Smooth muscle cell (in vitro differentiated cells): ENCODE measurements around the gene PHF12. TPM values are rescaled to one million over a fixed set of nuclear protein-coding genes. Genes with fewer than 3 reads are reported as not detected.

Experiments used
- DNase-seq: peaks from one replicate; lab custom pipeline; 2025; ENCODE audit not compliant: unreplicated experiment; lab: John Stamatoyannopoulos, UW
- H2AFZ ChIP-seq: fragments of 200-600 bp; sonication (generic); 2 replicates; pipeline ENCODE4 v1.6.0; 2016; ENCODE audit warnings: antibody characterized with exemption, low read depth, mild to moderate bottlenecking
- H3F3A ChIP-seq: fragments of 200-600 bp; sonication (generic); 2 replicates; pipeline ENCODE4 v1.6.0; 2017; ENCODE audit warnings: antibody characterized with exemption, low read depth
- H3K27ac ChIP-seq: fragments of 200-600 bp; sonication (generic); 2 replicates; pipeline ENCODE4 v1.5.1; 2016; ENCODE audit warnings: low read depth, mild to moderate bottlenecking
- H3K27me3 ChIP-seq: fragments of 200-600 bp; sonication (generic); 2 replicates; pipeline ENCODE4 v1.6.1; 2016; ENCODE audit warnings: low read depth, mild to moderate bottlenecking
- H3K36me3 ChIP-seq: fragments of 200-600 bp; sonication (generic); 2 replicates; pipeline ENCODE4 v1.5.1; 2016; ENCODE audit warnings: low read depth
- H3K4me1 ChIP-seq: fragments of 200-600 bp; sonication (generic); 2 replicates; pipeline ENCODE4 v1.5.1; 2016; ENCODE audit warnings: low read depth
- H3K4me2 ChIP-seq: fragments of 200-600 bp; sonication (generic); 2 replicates; pipeline ENCODE4 v1.6.0; 2016; ENCODE audit warnings: mild to moderate bottlenecking
- H3K4me3 ChIP-seq: fragments of 200-600 bp; sonication (generic); 2 replicates; pipeline ENCODE4 v1.5.1; 2016; ENCODE audit warnings: mild to moderate bottlenecking
- H3K79me2 ChIP-seq: fragments of 200-600 bp; sonication (generic); 2 replicates; pipeline ENCODE4 v1.6.0; 2016; ENCODE audit warnings: low read depth, mild to moderate bottlenecking
- H3K9ac ChIP-seq: fragments of 200-600 bp; sonication (generic); 2 replicates; pipeline ENCODE4 v1.6.0; 2016; ENCODE audit warnings: low read depth
- H3K9me3 ChIP-seq: fragments of 200-600 bp; sonication (generic); replicated peaks from 2 replicates; pipeline ENCODE4 v1.5.1; 2016; ENCODE audit warnings: low read depth
- H4K20me1 ChIP-seq: fragments of 200-600 bp; sonication (generic); 2 replicates; pipeline ENCODE4 v1.6.0; 2016; ENCODE audit warnings: low read depth
- CTCF ChIP-seq: fragments of 200-600 bp; sonication (generic); IDR thresholded peaks from 2 replicates; pipeline ENCODE4 v1.5.1; 2017; ENCODE audit warnings: borderline replicate concordance, mild to moderate bottlenecking, antibody characterized with exemption; ENCODE audit not compliant: insufficient read depth, poor library complexity, severe bottlenecking
- WGBS: methylation state at CpG from one replicate; pipeline ENCODE4 v1.1.7; 2016; ENCODE audit warnings: low lambda C conversion rate; 5-methylcytosine and 5-hydroxymethylcytosine counted together
- polyA plus RNA-seq: library from polyadenylated mRNA; unstranded; fragments of >200 nt; fragmentation: Nextera tagmentation; extraction: Ambion mirVana; gene quantifications from 2 replicates; pipeline ENCODE4 v1.2.1, GENCODE V29; 2016
- total RNA-seq: library from RNA; depleted of rRNA; stranded (reverse); fragments of >200 nt; gene quantifications from 2 replicates; pipeline ENCODE4 v1.2.3, GENCODE V29; 2014

The PHF12 gene
- total and polyA plus RNA-seq, 2 experiments from 2014 or later = 14.0 to 18.9 TPM

GRCh38 chr17:28880572-28880945 is 70.8 kb downstream of the PHF12 start:
- no peaks in the 10 kb centered on the region for H3F3A ChIP-seq
- H3K36me3 ChIP-seq = no peaks in the 10 kb centered on the region
- H4K20me1 ChIP-seq = no peaks in the 10 kb centered on the region
- WGBS = 95% methylated on average over 10 of the region's 10 CpGs
- H3K4me2 ChIP-seq = no peak overlapping the region
- no peak for DNase-seq
- no peak overlapping the region for H3K9ac ChIP-seq
- no peaks in the 10 kb centered on the region for H3K79me2 ChIP-seq
- no peak overlapping the region for H2AFZ ChIP-seq
- no peak overlapping the region for H3K27ac ChIP-seq
- no peaks in the 10 kb centered on the region for H3K9me3 ChIP-seq
- no peaks in the 10 kb centered on the region for H3K27me3 ChIP-seq
- no peak for TF ChIP-seq CTCF
- H3K4me3 ChIP-seq = no peak overlapping the region
- H3K4me1 ChIP-seq = no peaks in the 10 kb centered on the region

GRCh38 chr17:28879886-28880571 is 71.3 kb downstream of the PHF12 start:
- Histone ChIP-seq H4K20me1 (no peaks in the 10 kb centered on the region), H3K27ac (no peak overlapping the region), H3K27me3 (no peaks in the 10 kb centered on the region), H3K9me3 (no peaks in the 10 kb centered on the region), H2AFZ (no peak overlapping the region), H3F3A (no peaks in the 10 kb centered on the region), H3K4me1 (no peaks in the 10 kb centered on the region), H3K9ac (no peak overlapping the region), H3K4me2 (no peak overlapping the region), H3K36me3 (no peaks in the 10 kb centered on the region), H3K79me2 (no peaks in the 10 kb centered on the region), H3K4me3 (no peak overlapping the region)
- no peak for DNase-seq
- no peak for TF ChIP-seq CTCF
- WGBS = 84% methylated on average over 9 of the region's 9 CpGs

- Histone ChIP-seq H3K9ac (no peak overlapping the region), H3K4me2 (no peak overlapping the region), H3K27ac (no peak overlapping the region), H3F3A (no peaks in the 10 kb centered on the region), H3K4me3 (no peak overlapping the region), H3K79me2 (no peaks in the 10 kb centered on the region), H4K20me1 (no peaks in the 10 kb centered on the region), H3K36me3 (no peaks in the 10 kb centered on the region), H3K4me1 (no peaks in the 10 kb centered on the region), H3K27me3 (no peaks in the 10 kb centered on the region), H2AFZ (no peak overlapping the region), H3K9me3 (no peaks in the 10 kb centered on the region)
- peak; percentile 21 for TF ChIP-seq CTCF
- no peak for DNase-seq
- 80% methylated on average over 4 of the region's 4 CpGs for WGBS
These were observed 72.3 kb downstream of the PHF12 start for GRCh38 chr17:28878981-28879380.
